Stomach (tissue), 4 donors: Measurements from ENCODE around the gene NRCAM.

ENCODE experiments used
- CTCF ChIP-seq, 7 experiments: fragments of 450-650 bp in 4 of 7; fragments of 200-600 bp in 3 of 7; sonication (generic) in 3 of 7; IDR thresholded peaks; one replicate each; pipeline ENCODE4 v1.5.1; 2016 to 2019; ENCODE audit warnings: antibody characterized with exemption in 7 of 7, control low read depth in 2 of 7, mild to moderate bottlenecking in 1 of 7
- EP300 ChIP-seq: sonication (generic); formaldehyde crosslinking; IDR thresholded peaks from one replicate; pipeline ENCODE4 v1.6.1; 2017; ENCODE audit warnings: antibody characterized with exemption
- POLR2A ChIP-seq, 4 donors: fragments of 450-650 bp; IDR thresholded peaks; one replicate each; pipeline ENCODE4 v1.6.1; 2016; ENCODE audit warnings: antibody characterized with exemption in 4 of 4, control low read depth in 2 of 4, mild to moderate bottlenecking in 1 of 4, moderate library complexity in 1 of 4
- POLR2AphosphoS5 ChIP-seq, 3 donors: sonication (generic); formaldehyde crosslinking; IDR thresholded peaks; one replicate each; pipeline ENCODE4 v1.6.1; 2016; ENCODE audit warnings: antibody characterized with exemption in 3 of 3

GRCh38 chr7:108409146-108409545, 47.1 kb downstream of the NRCAM start:
- no peak for TF ChIP-seq POLR2AphosphoS5 (IDR thresholded peaks at IDR 0.05)
- TF ChIP-seq CTCF (IDR thresholded peaks at IDR 0.05), result no peak
- no peak for TF ChIP-seq POLR2A (IDR thresholded peaks at IDR 0.05)
- no peak for TF ChIP-seq EP300
